ENCODE data around the gene BOLL. TPM values are rescaled to one million over a fixed set of nuclear protein-coding genes. Genes with fewer than 3 reads are reported as not detected.

The BOLL gene
- total RNA-seq, 1 experiment from 2014 or later, result not detected

DNA sequence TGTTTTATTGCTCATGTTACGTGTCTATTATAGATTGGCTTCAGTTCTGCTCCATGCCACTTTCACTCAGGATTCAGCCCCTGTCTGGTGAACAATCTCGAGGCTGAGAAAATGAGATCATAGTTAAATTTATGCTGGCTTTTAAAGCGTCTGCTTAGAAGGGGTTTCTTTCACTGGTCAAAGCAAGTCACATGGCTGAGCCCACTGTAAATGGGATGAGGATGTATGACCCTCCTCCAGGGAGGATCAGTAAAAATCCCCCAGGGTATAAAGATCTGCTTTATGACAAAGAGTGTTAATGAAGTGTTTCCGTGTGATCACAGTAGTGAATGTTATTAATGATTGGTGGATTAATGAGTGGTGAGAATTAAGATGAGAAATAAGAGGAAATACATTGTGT is 13.1 kb upstream of the BOLL start:
- Histone ChIP-seq H3K4me3 (ENCODE audit: low read depth, low read length, poor library complexity, severe bottlenecking) (no peak overlapping the region), H3K9me3 (ENCODE audit: low read depth, low read length, poor library complexity, severe bottlenecking) (no peaks in the 10 kb centered on the region), H3K27me3 (replicated peaks; ENCODE audit: insufficient read depth, low read depth, low read length, poor library complexity) (no peaks in the 10 kb centered on the region), H3K36me3 (ENCODE audit: insufficient read depth, low read length, poor library complexity, severe bottlenecking) (no peaks in the 10 kb centered on the region), H3K4me1 (ENCODE audit: insufficient read depth, low read length, poor library complexity, severe bottlenecking) (peaks cover 4% of the 10 kb centered on the region), H3K27ac (ENCODE audit: low read depth, low read length, poor library complexity, severe bottlenecking) (no peak overlapping the region)
- no TSS peak for BruUV-seq (replicated peaks)
- intact Hi-C loops (cut with micrococcal nuclease; ENCODE audit: unreplicated experiment), result no loop called here
- ChIA-PET CTCF (no interaction called here), POLR2A (ENCODE audit: low non-redundant PET) (no interaction called here)
- DNase-seq (ENCODE audit: low spot score), result peak; percentile 19
- TF ChIP-seq, protein P1, sequence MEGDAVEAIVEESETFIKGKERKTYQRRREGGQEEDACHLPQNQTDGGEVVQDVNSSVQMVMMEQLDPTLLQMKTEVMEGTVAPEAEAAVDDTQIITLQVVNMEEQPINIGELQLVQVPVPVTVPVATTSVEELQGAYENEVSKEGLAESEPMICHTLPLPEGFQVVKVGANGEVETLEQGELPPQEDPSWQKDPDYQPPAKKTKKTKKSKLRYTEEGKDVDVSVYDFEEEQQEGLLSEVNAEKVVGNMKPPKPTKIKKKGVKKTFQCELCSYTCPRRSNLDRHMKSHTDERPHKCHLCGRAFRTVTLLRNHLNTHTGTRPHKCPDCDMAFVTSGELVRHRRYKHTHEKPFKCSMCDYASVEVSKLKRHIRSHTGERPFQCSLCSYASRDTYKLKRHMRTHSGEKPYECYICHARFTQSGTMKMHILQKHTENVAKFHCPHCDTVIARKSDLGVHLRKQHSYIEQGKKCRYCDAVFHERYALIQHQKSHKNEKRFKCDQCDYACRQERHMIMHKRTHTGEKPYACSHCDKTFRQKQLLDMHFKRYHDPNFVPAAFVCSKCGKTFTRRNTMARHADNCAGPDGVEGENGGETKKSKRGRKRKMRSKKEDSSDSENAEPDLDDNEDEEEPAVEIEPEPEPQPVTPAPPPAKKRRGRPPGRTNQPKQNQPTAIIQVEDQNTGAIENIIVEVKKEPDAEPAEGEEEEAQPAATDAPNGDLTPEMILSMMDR (conservative IDR thresholded peaks at IDR 0.05; ENCODE audit: low read depth, low read length), result no peak
- no peak for TF ChIP-seq EZH2 (IDR thresholded peaks at IDR 0.05; ENCODE audit: borderline replicate concordance, low read depth, low read length, poor library complexity, severe bottlenecking)

DNA sequence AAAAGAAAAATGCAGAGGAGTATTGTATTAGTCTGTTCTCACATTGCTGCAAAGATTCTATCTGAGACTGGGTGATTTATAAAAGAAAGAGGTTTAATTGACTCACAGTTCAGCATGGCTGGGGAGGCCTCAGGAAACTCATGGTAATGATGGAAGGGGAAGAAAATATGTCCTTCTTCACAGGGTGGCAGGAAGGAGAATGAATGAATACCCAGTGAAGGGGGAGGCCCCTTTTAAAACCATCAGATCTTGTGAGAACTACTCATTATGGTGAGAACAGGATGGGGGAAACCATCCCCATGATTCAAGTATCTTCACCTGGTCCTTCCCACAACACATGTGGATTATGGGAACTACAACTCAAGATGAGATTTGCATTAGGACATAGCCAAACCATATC is 10.2 kb upstream of the BOLL start:
- ChIA-PET POLR2A (ENCODE audit: low non-redundant PET) (no interaction called here), CTCF (interaction anchor here (0.5 kb wide), 1 partner anchor 1303 kb away, joined by 3 read pairs; no protein-coding TSS in a partner anchor)
- H3K9me3 ChIP-seq (ENCODE audit: low read depth, low read length, poor library complexity, severe bottlenecking), result no peaks in the 10 kb centered on the region
- H3K27me3 ChIP-seq (replicated peaks; ENCODE audit: insufficient read depth, low read depth, low read length, poor library complexity), result no peaks in the 10 kb centered on the region
- H3K4me1 ChIP-seq (ENCODE audit: insufficient read depth, low read length, poor library complexity, severe bottlenecking), result peaks cover 4% of the 10 kb centered on the region
- H3K36me3 ChIP-seq (ENCODE audit: insufficient read depth, low read length, poor library complexity, severe bottlenecking), result no peaks in the 10 kb centered on the region
- BruUV-seq (replicated peaks), result no TSS peak
- intact Hi-C loops (cut with micrococcal nuclease; ENCODE audit: unreplicated experiment), result no loop called here
- no peak overlapping the region for H3K27ac ChIP-seq (ENCODE audit: low read depth, low read length, poor library complexity, severe bottlenecking)
- TF ChIP-seq, protein P1 (conservative IDR thresholded peaks at IDR 0.05; ENCODE audit: low read depth, low read length), result no peak
- no peak for TF ChIP-seq EZH2 (IDR thresholded peaks at IDR 0.05; ENCODE audit: borderline replicate concordance, low read depth, low read length, poor library complexity, severe bottlenecking)
- DNase-seq (ENCODE audit: low spot score), result no peak
- no peak overlapping the region for H3K4me3 ChIP-seq (ENCODE audit: low read depth, low read length, poor library complexity, severe bottlenecking)

DNA sequence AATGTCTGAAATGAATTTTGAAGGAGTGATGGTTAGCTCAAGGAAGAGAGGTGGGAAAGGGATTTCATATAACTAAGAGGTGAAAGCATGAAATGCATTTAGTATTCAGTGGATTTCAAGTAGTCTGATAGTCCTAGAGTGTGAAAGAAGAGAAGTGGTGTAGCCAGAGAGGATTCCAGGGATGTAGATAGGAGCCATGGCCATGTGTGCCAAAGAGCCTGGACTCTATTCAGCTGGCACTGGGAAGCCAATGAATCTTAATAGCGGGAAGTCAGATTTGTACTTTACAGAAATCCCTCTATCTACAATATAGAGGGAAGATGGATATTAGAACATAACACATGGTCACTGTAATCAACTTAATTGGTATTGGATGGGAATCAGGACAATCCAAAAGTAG is 8.3 kb upstream of the BOLL start:
- intact Hi-C loops (cut with micrococcal nuclease; ENCODE audit: unreplicated experiment), result no loop called here
- Histone ChIP-seq H3K36me3 (ENCODE audit: insufficient read depth, low read length, poor library complexity, severe bottlenecking) (no peaks in the 10 kb centered on the region), H3K4me3 (ENCODE audit: low read depth, low read length, poor library complexity, severe bottlenecking) (no peak overlapping the region), H3K9me3 (ENCODE audit: low read depth, low read length, poor library complexity, severe bottlenecking) (no peaks in the 10 kb centered on the region), H3K27me3 (replicated peaks; ENCODE audit: insufficient read depth, low read depth, low read length, poor library complexity) (no peaks in the 10 kb centered on the region), H3K27ac (ENCODE audit: low read depth, low read length, poor library complexity, severe bottlenecking) (no peak overlapping the region), H3K4me1 (ENCODE audit: insufficient read depth, low read length, poor library complexity, severe bottlenecking) (peaks cover 4% of the 10 kb centered on the region)
- CTCF ChIA-PET, result no interaction called here
- DNase-seq (ENCODE audit: low spot score), result no peak
- BruUV-seq (replicated peaks), result no TSS peak
- POLR2A ChIA-PET (ENCODE audit: low non-redundant PET), result no interaction called here
- TF ChIP-seq, protein P1 (conservative IDR thresholded peaks at IDR 0.05; ENCODE audit: low read depth, low read length), result no peak
- no peak for TF ChIP-seq EZH2 (IDR thresholded peaks at IDR 0.05; ENCODE audit: borderline replicate concordance, low read depth, low read length, poor library complexity, severe bottlenecking)

Measured in A673 (cell line).